HepG2 (cell line): Measurements from ENCODE around the gene CTDSP1. TPM values are rescaled to one million over a fixed set of nuclear protein-coding genes. Genes with fewer than 3 reads are reported as not detected.

Experiments
- ARNTL ChIP-seq: sonication (generic); formaldehyde crosslinking; IDR thresholded peaks from 2 replicates; pipeline ENCODE4 v1.4.0; 2020; ENCODE audit warnings: mild to moderate bottlenecking, missing genetic modification reagents
- ERF ChIP-seq: IDR thresholded peaks from 2 replicates; pipeline ENCODE4 v1.6.1; 2018; ENCODE audit warnings: missing biosample characterization, missing genetic modification reagents
- GATAD1 ChIP-seq: IDR thresholded peaks from 2 replicates; pipeline ENCODE4 v1.6.1; 2016; ENCODE audit warnings: missing genetic modification reagents, missing compliant biosample characterization
- HDAC1 ChIP-seq: sonication (generic); formaldehyde crosslinking; IDR thresholded peaks from 2 replicates; pipeline ENCODE4 v1.5.1; 2020; ENCODE audit warnings: mild to moderate bottlenecking, missing genetic modification reagents
- HOXA3 ChIP-seq: sonication (generic); formaldehyde crosslinking; IDR thresholded peaks from 2 replicates; pipeline ENCODE4 v1.5.0; 2020; ENCODE audit warnings: missing genetic modification reagents
- IRX3 ChIP-seq: sonication (generic); formaldehyde crosslinking; IDR thresholded peaks from 2 replicates; pipeline ENCODE4 v1.8.1; 2023; ENCODE audit warnings: mild to moderate bottlenecking, low read depth, missing genetic modification reagents, borderline replicate concordance
- ISX ChIP-seq: sonication (generic); formaldehyde crosslinking; conservative IDR thresholded peaks from 2 replicates; pipeline ENCODE4 v1.5.0; 2020; ENCODE audit warnings: missing genetic modification reagents
- MAF1 ChIP-seq: sonication (generic); formaldehyde crosslinking; IDR thresholded peaks from 2 replicates; pipeline ENCODE4 v1.5.0; 2020; ENCODE audit warnings: missing genetic modification reagents, borderline replicate concordance
- NFE2L2 ChIP-seq: fragments of 150-350 bp; IDR thresholded peaks from 2 replicates; pipeline ENCODE4 v1.6.1; 2014; ENCODE audit warnings: low read length
- RFXANK ChIP-seq: IDR thresholded peaks from 2 replicates; pipeline ENCODE4 v1.6.1; 2016
- SAFB2 ChIP-seq: sonication (generic); formaldehyde crosslinking; IDR thresholded peaks from 2 replicates; pipeline ENCODE4 v1.5.1; 2020; ENCODE audit warnings: missing genetic modification reagents, low read depth, mild to moderate bottlenecking, borderline replicate concordance
- SALL1 ChIP-seq: sonication (generic); formaldehyde crosslinking; IDR thresholded peaks from 2 replicates; pipeline ENCODE4 v1.8.0; 2022; ENCODE audit warnings: mild to moderate bottlenecking, missing genetic modification reagents
- TBL1XR1 ChIP-seq: fragments of 150-350 bp; IDR thresholded peaks from 2 replicates; pipeline ENCODE4 v1.6.1; 2014; ENCODE audit warnings: borderline replicate concordance, low read length; ENCODE audit not compliant: partially characterized antibody
- TGIF2 ChIP-seq: IDR thresholded peaks from 2 replicates; pipeline ENCODE4 v1.6.1; 2016; ENCODE audit warnings: control low read depth, missing compliant biosample characterization
- THAP11 ChIP-seq: IDR thresholded peaks from 2 replicates; pipeline ENCODE4 v1.6.1; 2016; ENCODE audit warnings: missing biosample characterization, missing genetic modification reagents
- ZNF136 ChIP-seq: sonication (generic); formaldehyde crosslinking; IDR thresholded peaks from 2 replicates; pipeline ENCODE4 v1.8.1; 2022; ENCODE audit warnings: low read depth, mild to moderate bottlenecking, moderate library complexity, missing genetic modification reagents
- ZNF224 ChIP-seq: sonication (generic); formaldehyde crosslinking; IDR thresholded peaks from 2 replicates; pipeline ENCODE4 v1.5.0; 2020; ENCODE audit warnings: mild to moderate bottlenecking, missing genetic modification reagents
- ZNF280D ChIP-seq: sonication (generic); formaldehyde crosslinking; IDR thresholded peaks from 2 replicates; pipeline ENCODE4 v1.5.1; 2020; ENCODE audit warnings: mild to moderate bottlenecking, missing genetic modification reagents
- ZNF296 ChIP-seq: sonication (generic); formaldehyde crosslinking; conservative IDR thresholded peaks from 2 replicates; pipeline ENCODE4 v1.5.0; 2020; ENCODE audit warnings: mild to moderate bottlenecking, missing genetic modification reagents
- ZNF451 ChIP-seq: sonication (generic); formaldehyde crosslinking; IDR thresholded peaks from 2 replicates; pipeline ENCODE4 v1.5.0; 2020; ENCODE audit warnings: mild to moderate bottlenecking, missing genetic modification reagents
- ZNF546 ChIP-seq: sonication (generic); formaldehyde crosslinking; conservative IDR thresholded peaks from 2 replicates; pipeline ENCODE4 v1.8.1; 2023; ENCODE audit warnings: mild to moderate bottlenecking, missing genetic modification reagents
- ZNF670 ChIP-seq: sonication (generic); formaldehyde crosslinking; IDR thresholded peaks from 2 replicates; pipeline ENCODE4 v1.8.0; 2022; ENCODE audit warnings: mild to moderate bottlenecking, missing genetic modification reagents, borderline replicate concordance
- ZNF792 ChIP-seq: IDR thresholded peaks from 2 replicates; pipeline ENCODE4 v1.6.1; 2016
- ZSCAN9 ChIP-seq: IDR thresholded peaks from 2 replicates; pipeline ENCODE4 v1.6.1; 2016; ENCODE audit warnings: borderline replicate concordance
- polyA plus RNA-seq, 8 experiments: library from polyadenylated mRNA; depleted of rRNA in 3 of 8; stranded (reverse) in 7 of 8; unstranded in 1 of 8; fragments of >200 nt; fragmentation: Illumina TruSeq in 4 of 8; extraction: Trizol in 4 of 8; gene quantifications; 2 replicates each; pipeline versions ENCODE4 v1.2.1 to v1.2.3, GENCODE V29; 2011 to 2016; ENCODE audit warnings: low read depth in 4 of 8, missing spikeins in 1 of 8, mixed read lengths in 1 of 8; ENCODE audit not compliant: insufficient read depth in 1 of 8
- total RNA-seq, 5 experiments: library from RNA; depleted of rRNA; stranded (reverse); fragments of >200 nt; fragmentation: Illumina TruSeq; extraction: Trizol; gene quantifications; 2 replicates each; pipeline ENCODE4 v1.2.3, GENCODE V29; 2016; ENCODE audit warnings: low read depth in 1 of 5
- TF ChIP-seq, protein P1 (sequence below): sonication (generic); formaldehyde crosslinking; IDR thresholded peaks from 2 replicates; pipeline ENCODE4 v1.8.0; 2022; ENCODE audit warnings: missing genetic modification reagents, mild to moderate bottlenecking, inconsistent platforms, borderline replicate concordance
- TF ChIP-seq, protein P2 (sequence below): sonication (generic); formaldehyde crosslinking; IDR thresholded peaks from 2 replicates; pipeline ENCODE4 v1.5.0; 2020; ENCODE audit warnings: missing genetic modification reagents

Gene CTDSP1
- total and polyA plus RNA-seq, 2 of the 13 experiments (the other 11 are each of a cell fraction or from before 2014, with no cell fraction given): 91.0 to 268 TPM

DNA sequence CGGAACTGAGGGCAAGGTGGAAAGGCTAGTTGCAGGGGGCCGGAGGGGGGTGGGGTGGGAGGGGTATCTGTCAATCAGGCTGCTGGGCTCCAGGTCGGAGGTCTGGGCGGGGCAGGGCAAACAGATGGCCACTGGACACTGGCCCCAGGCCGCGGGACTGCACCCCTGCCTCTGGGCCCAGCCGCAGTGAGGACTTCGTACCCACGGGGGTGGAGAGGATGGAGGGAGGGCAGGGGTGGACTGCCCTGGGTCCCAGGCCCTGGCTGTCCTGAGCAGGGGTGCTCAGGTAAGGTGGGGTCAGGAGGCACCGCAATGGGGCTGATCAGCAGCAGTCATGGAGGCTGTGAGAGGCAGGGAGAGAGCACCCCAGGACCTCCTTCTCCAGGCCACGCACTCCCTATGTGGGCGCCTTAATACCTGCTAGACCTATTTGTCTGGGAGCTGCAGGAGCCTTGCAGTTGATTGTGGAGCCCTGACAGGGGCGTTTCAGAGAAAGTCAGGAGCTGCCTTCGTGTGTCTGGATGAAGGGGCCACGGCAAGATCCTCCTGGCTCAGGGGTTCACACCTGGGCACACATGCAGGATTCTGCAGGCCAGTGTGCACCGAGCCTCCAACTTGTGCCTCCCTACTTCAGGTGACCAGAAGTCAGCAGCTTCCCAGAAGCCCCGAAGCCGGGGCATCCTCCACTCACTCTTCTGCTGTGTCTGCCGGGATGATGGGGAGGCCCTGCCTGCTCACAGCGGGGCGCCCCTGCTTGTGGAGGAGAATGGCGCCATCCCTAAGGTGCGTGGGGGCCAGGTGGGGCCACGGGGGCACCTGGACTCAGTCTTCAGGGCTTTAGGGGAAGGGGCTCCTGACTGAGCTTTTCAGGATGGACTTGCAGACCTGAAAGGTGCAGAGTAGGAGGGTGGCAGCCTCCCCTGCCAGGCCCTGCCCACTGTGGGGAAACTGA, 1.5 kb downstream of the CTDSP1 start (continued):
- TF ChIP-seq RFXANK (CRISPR knock-in tag): no peak
- TF ChIP-seq ZSCAN9: peak; percentile 66
- peak; percentile 16 for TF ChIP-seq TBL1XR1
- TF ChIP-seq SALL1 (CRISPR knock-in tag): peak; percentile 92
- TF ChIP-seq SAFB2 (CRISPR knock-in tag): peak; percentile 96; the same call in 1 of the 2 replicates
- TF ChIP-seq ARNTL (CRISPR knock-in tag): peak; percentile 86; the same call in 1 of the 2 replicates
- TF ChIP-seq, protein P1, sequence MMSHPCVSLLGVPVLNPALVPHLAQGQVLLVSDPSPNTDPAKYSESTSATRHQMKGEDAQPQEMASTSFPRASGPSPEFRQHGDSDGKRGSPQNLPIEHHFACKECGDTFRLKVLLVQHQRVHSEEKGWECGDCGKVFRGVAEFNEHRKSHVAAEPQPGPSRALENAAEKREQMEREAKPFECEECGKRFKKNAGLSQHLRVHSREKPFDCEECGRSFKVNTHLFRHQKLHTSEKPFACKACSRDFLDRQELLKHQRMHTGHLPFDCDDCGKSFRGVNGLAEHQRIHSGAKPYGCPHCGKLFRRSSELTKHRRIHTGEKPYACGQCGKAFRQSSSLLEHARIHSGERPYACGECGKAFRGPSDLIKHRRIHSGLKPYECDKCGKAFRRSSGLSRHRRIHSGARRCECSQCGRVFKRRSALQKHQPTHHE (CRISPR knock-in tag): peak; percentile 87; the same call in 1 of the 2 replicates
- TF ChIP-seq GATAD1 (CRISPR knock-in tag): peak; percentile 79; the same call in 1 of the 2 replicates
- TF ChIP-seq ZNF546 (CRISPR knock-in tag): peak; percentile 14; the same call in 1 of the 2 replicates
- peak; percentile 83 for TF ChIP-seq THAP11 (CRISPR knock-in tag)
- peak; percentile 98 for TF ChIP-seq ZNF451 (CRISPR knock-in tag)
- TF ChIP-seq TGIF2: peak; percentile 46; the same call in 1 of the 2 replicates
- 0 out of 2 replicates have a peak, but pooled peaks have one; percentile 7 for TF ChIP-seq IRX3
- no peak for TF ChIP-seq NFE2L2
- peak; percentile 69; the same call in 1 of the 2 replicates for TF ChIP-seq ZNF670 (CRISPR knock-in tag)
- peak; percentile 100 for TF ChIP-seq ZNF296 (CRISPR knock-in tag)
- TF ChIP-seq ZNF136 (CRISPR knock-in tag): no peak
- TF ChIP-seq, protein P2, sequence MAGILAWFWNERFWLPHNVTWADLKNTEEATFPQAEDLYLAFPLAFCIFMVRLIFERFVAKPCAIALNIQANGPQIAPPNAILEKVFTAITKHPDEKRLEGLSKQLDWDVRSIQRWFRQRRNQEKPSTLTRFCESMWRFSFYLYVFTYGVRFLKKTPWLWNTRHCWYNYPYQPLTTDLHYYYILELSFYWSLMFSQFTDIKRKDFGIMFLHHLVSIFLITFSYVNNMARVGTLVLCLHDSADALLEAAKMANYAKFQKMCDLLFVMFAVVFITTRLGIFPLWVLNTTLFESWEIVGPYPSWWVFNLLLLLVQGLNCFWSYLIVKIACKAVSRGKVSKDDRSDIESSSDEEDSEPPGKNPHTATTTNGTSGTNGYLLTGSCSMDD (CRISPR knock-in tag): no peak
- TF ChIP-seq ZNF792 (CRISPR knock-in tag): peak; percentile 72; the same call in 1 of the 2 replicates
- no peak for TF ChIP-seq ZNF224 (CRISPR knock-in tag)
- TF ChIP-seq MAF1 (CRISPR knock-in tag): 0 out of 2 replicates have a peak, but pooled peaks have one; percentile 10
- TF ChIP-seq ERF: peak; percentile 84; the same call in 1 of the 2 replicates
- TF ChIP-seq ISX (CRISPR knock-in tag): no peak
- peak; percentile 83; the same call in 1 of the 2 replicates for TF ChIP-seq ZNF280D (CRISPR knock-in tag)
- TF ChIP-seq HDAC1 (CRISPR knock-in tag): peak; percentile 93
- peak; percentile 91 for TF ChIP-seq HOXA3 (CRISPR knock-in tag)
